Measurements from ENCODE around the gene DHX35. TPM values are rescaled to one million over a fixed set of nuclear protein-coding genes. Genes with fewer than 3 reads are reported as not detected.

The DHX35 gene
- total RNA-seq, 1 donor from 2014 or later = 15.2 TPM

GRCh38 chr20:38927902-38928578 is 34.1 kb upstream of the DHX35 start:
- Mint-ChIP-seq H3K4me3 (peak overlapping the region; percentile 83), H3K27me3 (ENCODE audit: low read depth) (no peaks in the 10 kb centered on the region), H3K36me3 (no peaks in the 10 kb centered on the region), H3K4me1 (peaks cover 15% of the 10 kb centered on the region), H3K27ac (no peak overlapping the region), H3K9me3 (no peaks in the 10 kb centered on the region)
- DNase-seq (ENCODE audit: low spot score in 2 of 2, unreplicated experiment in 2 of 2) = no peak
- TF ChIP-seq CTCF (IDR thresholded peaks at IDR 0.05; ENCODE audit: unreplicated experiment) = no peak

GRCh38 chr20:38930242-38930569 is 31.9 kb upstream of the DHX35 start:
- Mint-ChIP-seq H3K4me1 (peaks cover 15% of the 10 kb centered on the region), H3K36me3 (no peaks in the 10 kb centered on the region), H3K4me3 (no peak overlapping the region), H3K9me3 (no peaks in the 10 kb centered on the region), H3K27ac (no peak overlapping the region), H3K27me3 (ENCODE audit: low read depth) (no peaks in the 10 kb centered on the region)
- no peak for TF ChIP-seq CTCF (IDR thresholded peaks at IDR 0.05; ENCODE audit: unreplicated experiment)
- DNase-seq (ENCODE audit: low spot score in 2 of 2, unreplicated experiment in 2 of 2) = no peak

GRCh38 chr20:38931984-38932383 is 30.2 kb upstream of the DHX35 start:
- no peaks in the 10 kb centered on the region for H3K27me3 Mint-ChIP-seq (ENCODE audit: low read depth)
- H3K36me3 Mint-ChIP-seq = no peaks in the 10 kb centered on the region
- peaks cover 20% of the 10 kb centered on the region for H3K4me1 Mint-ChIP-seq
- no peaks in the 10 kb centered on the region for H3K9me3 Mint-ChIP-seq
- H3K27ac Mint-ChIP-seq = peak overlapping the region; percentile 4
- no peak for TF ChIP-seq CTCF (IDR thresholded peaks at IDR 0.05; ENCODE audit: unreplicated experiment)
- no peak for DNase-seq (ENCODE audit: low spot score in 2 of 2, unreplicated experiment in 2 of 2)
- no peak overlapping the region for H3K4me3 Mint-ChIP-seq

- Mint-ChIP-seq H3K9me3 (no peaks in the 10 kb centered on the region), H3K4me1 (peaks cover 17% of the 10 kb centered on the region), H3K4me3 (no peak overlapping the region), H3K36me3 (no peaks in the 10 kb centered on the region), H3K27me3 (ENCODE audit: low read depth) (no peaks in the 10 kb centered on the region), H3K27ac (no peak overlapping the region)
- no peak for DNase-seq (ENCODE audit: low spot score in 2 of 2, unreplicated experiment in 2 of 2)
- no peak for TF ChIP-seq CTCF (IDR thresholded peaks at IDR 0.05; ENCODE audit: unreplicated experiment)
Observed at GRCh38 chr20:38932457-38933120, 29.6 kb upstream of the DHX35 start.

- no peak overlapping the region for H3K27ac Mint-ChIP-seq
- H3K4me1 Mint-ChIP-seq = peaks cover 6% of the 10 kb centered on the region
- no peaks in the 10 kb centered on the region for H3K9me3 Mint-ChIP-seq
- H3K27me3 Mint-ChIP-seq (ENCODE audit: low read depth) = no peaks in the 10 kb centered on the region
- no peak overlapping the region for H3K4me3 Mint-ChIP-seq
- H3K36me3 Mint-ChIP-seq = no peaks in the 10 kb centered on the region
- TF ChIP-seq CTCF (IDR thresholded peaks at IDR 0.05; ENCODE audit: unreplicated experiment) = no peak
- DNase-seq (ENCODE audit: low spot score in 2 of 2, unreplicated experiment in 2 of 2) = no peak
Observed at GRCh38 chr20:38934530-38934929, 27.6 kb upstream of the DHX35 start.
